H1 (cell line): ENCODE data around the gene GMEB2. TPM values are rescaled to one million over a fixed set of nuclear protein-coding genes. Genes with fewer than 3 reads are reported as not detected.

Experiments used
- CTCF ChIA-PET: fragments of 300-600 bp; sonication (Branson Sonifier 250); formaldehyde crosslinking; loops from one replicate; lab custom pipeline; 2021; ENCODE audit not compliant: partially characterized antibody; lab: Charles Lee
- POLR2A ChIA-PET: fragments of 300-600 bp; sonication (Branson Sonifier 250); formaldehyde crosslinking; loops from one replicate; lab custom pipeline; 2021; ENCODE audit warnings: inconsistent platforms; ENCODE audit not compliant: partially characterized antibody; lab: Charles Lee
- DNase-seq, 2 experiments: peaks; one replicate each; pipeline versions ENCODE4 v3.0.0 to v3.0.0-alpha.2; 2010 to 2022; ENCODE audit warnings: low spot score in 2 of 2, low read depth in 1 of 2, mixed read lengths in 1 of 2
- FAIRE-seq: peaks from 2 replicates; lab custom pipeline; 2011; peaks lifted over from hg19 to GRCh38; lab: Jason Lieb, UNC
- H2AFZ ChIP-seq: 2 replicates; pipeline ENCODE4 v1.8.1; 2012; ENCODE audit warnings: low read length, inconsistent platforms
- H2AK5ac ChIP-seq: 2 replicates; pipeline ENCODE4 v1.6.1; 2013; ENCODE audit warnings: low read depth, low read length
- H2BK120ac ChIP-seq: replicated peaks from 2 replicates; pipeline ENCODE3; 2013; ENCODE audit warnings: low read depth, low read length, inconsistent platforms
- H2BK12ac ChIP-seq: 2 replicates; pipeline ENCODE4 v1.6.1; 2013; ENCODE audit warnings: low read depth, low read length
- H2BK15ac ChIP-seq: 2 replicates; pipeline ENCODE4 v1.6.1; 2013; ENCODE audit warnings: low read length
- H2BK20ac ChIP-seq: 2 replicates; pipeline ENCODE4 v1.6.1; 2013; ENCODE audit warnings: low read length
- H2BK5ac ChIP-seq: 2 replicates; pipeline ENCODE4 v1.6.1; 2013; ENCODE audit warnings: low read depth, low read length
- H3K14ac ChIP-seq: 2 replicates; pipeline ENCODE4 v1.6.1; 2013; ENCODE audit warnings: inconsistent platforms; ENCODE audit not compliant: insufficient read length
- H3K18ac ChIP-seq: 2 replicates; pipeline ENCODE4 v1.6.1; 2013; ENCODE audit warnings: low read length; ENCODE audit errors: extremely low read depth
- H3K23ac ChIP-seq: 2 replicates; pipeline ENCODE4 v1.6.1; 2013; ENCODE audit warnings: inconsistent platforms; ENCODE audit not compliant: insufficient read length
- H3K23me2 ChIP-seq: 2 replicates; pipeline ENCODE4 v1.6.1; 2013; ENCODE audit warnings: low read depth, low read length
- H3K27ac ChIP-seq: 2 replicates; pipeline ENCODE4 v1.6.1; 2011; ENCODE audit warnings: low read depth, low read length, inconsistent platforms
- H3K27me3 ChIP-seq, 4 experiments: replicated peaks in 1 of 4; 1 replicate in 1 of 4; 2 replicates in 3 of 4; pipeline versions ENCODE4 v1.6.1 to v1.8.1; 2011 to 2013; ENCODE audit warnings: low read length in 3 of 4, mild to moderate bottlenecking in 3 of 4, inconsistent platforms in 2 of 4, mixed read lengths in 2 of 4, moderate library complexity in 1 of 4; ENCODE audit not compliant: control insufficient read depth in 3 of 4, insufficient read depth in 3 of 4; ENCODE audit errors: extremely low read depth in 1 of 4
- H3K36me3 ChIP-seq, 4 experiments: 2 replicates each; pipeline versions ENCODE4 v1.6.1 to v1.8.1; 2011 to 2013; ENCODE audit warnings: mild to moderate bottlenecking in 4 of 4, low read length in 3 of 4, moderate library complexity in 2 of 4, control low read depth in 1 of 4, inconsistent platforms in 1 of 4; ENCODE audit not compliant: insufficient read depth in 4 of 4, control insufficient read depth in 2 of 4
- H3K4ac ChIP-seq: replicated peaks from 2 replicates; pipeline ENCODE3; 2013; ENCODE audit warnings: low read length, low read depth, mixed read lengths, inconsistent platforms; ENCODE audit not compliant: insufficient read length
- H3K4me1 ChIP-seq, 4 experiments: replicated peaks in 1 of 4; 1 replicate in 1 of 4; 2 replicates in 3 of 4; pipeline versions ENCODE4 v1.6.1 to v1.8.1; 2011 to 2013; ENCODE audit warnings: low read length in 3 of 4, inconsistent platforms in 2 of 4, mixed read lengths in 1 of 4; ENCODE audit not compliant: insufficient read depth in 4 of 4, control insufficient read depth in 3 of 4
- H3K4me2 ChIP-seq, 2 experiments: 2 replicates each; pipeline versions ENCODE4 v1.6.1 to v1.8.1; 2011 to 2013; ENCODE audit warnings: low read depth in 2 of 2, low read length in 2 of 2, control low read depth in 1 of 2, inconsistent platforms in 1 of 2, mild to moderate bottlenecking in 1 of 2; ENCODE audit not compliant: insufficient read depth in 1 of 2
- H3K4me3 ChIP-seq, 4 experiments: fragments of 200-600, 300-600 bp in 1 of 4; sonication (generic), shearing (Covaris generic), sonication (Bioruptor Twin) in 1 of 4; 2 replicates each; pipeline versions ENCODE4 v1.5.1 to v1.8.1; 2011 to 2016; ENCODE audit warnings: low read length in 4 of 4, low read depth in 3 of 4, control low read depth in 2 of 4, inconsistent platforms in 2 of 4, mild to moderate bottlenecking in 2 of 4, mixed read lengths in 1 of 4, moderate library complexity in 1 of 4; ENCODE audit not compliant: insufficient read depth in 2 of 4; ENCODE audit errors: extremely low read depth in 1 of 4
- H3K56ac ChIP-seq: replicated peaks from 2 replicates; pipeline ENCODE3; 2013; ENCODE audit warnings: low read depth, mild to moderate bottlenecking, mixed read lengths, low read length, inconsistent platforms; ENCODE audit not compliant: insufficient read length
- H3K79me1 ChIP-seq: 2 replicates; pipeline ENCODE4 v1.6.1; 2013; ENCODE audit warnings: low read depth, low read length, control low read depth
- H3K79me2 ChIP-seq, 2 experiments: 2 replicates each; pipeline versions ENCODE4 v1.6.1 to v1.8.1; 2012 to 2013; ENCODE audit warnings: low read length in 2 of 2, mild to moderate bottlenecking in 2 of 2, inconsistent platforms in 1 of 2; ENCODE audit not compliant: insufficient read depth in 2 of 2, control insufficient read depth in 1 of 2
- H3K9ac ChIP-seq, 4 experiments: replicated peaks in 1 of 4; 1 replicate in 1 of 4; 2 replicates in 3 of 4; pipeline versions ENCODE4 v1.6.1 to v1.8.1; 2011 to 2013; ENCODE audit warnings: low read depth in 3 of 4, low read length in 3 of 4, control low read depth in 2 of 4, mild to moderate bottlenecking in 2 of 4, moderate library complexity in 2 of 4, inconsistent platforms in 1 of 4; ENCODE audit errors: extremely low read depth in 1 of 4
- H3K9me3 ChIP-seq, 2 experiments: 2 replicates each; pipeline versions ENCODE4 v1.6.1 to v1.8.1; 2012 to 2013; ENCODE audit warnings: mild to moderate bottlenecking in 2 of 2, moderate library complexity in 2 of 2, control low read depth in 1 of 2, inconsistent platforms in 1 of 2, low read depth in 1 of 2, low read length in 1 of 2, mixed read lengths in 1 of 2; ENCODE audit not compliant: insufficient read depth in 2 of 2
- H4K20me1 ChIP-seq, 2 experiments: replicated peaks in 1 of 2; 2 replicates each; pipeline versions ENCODE3 to v1.8.1; 2011 to 2013; ENCODE audit warnings: inconsistent platforms in 2 of 2, low read length in 2 of 2, mild to moderate bottlenecking in 1 of 2; ENCODE audit not compliant: insufficient read depth in 2 of 2, control insufficient read depth in 1 of 2
- H4K5ac ChIP-seq: 2 replicates; pipeline ENCODE4 v1.6.1; 2013; ENCODE audit warnings: low read length, low read depth, mixed read lengths, inconsistent platforms; ENCODE audit not compliant: insufficient read length
- H4K8ac ChIP-seq: 2 replicates; pipeline ENCODE4 v1.8.0; 2013; ENCODE audit warnings: mild to moderate bottlenecking, moderate library complexity, low read length, inconsistent platforms; ENCODE audit not compliant: insufficient read depth; ENCODE audit errors: extremely low read depth
- H4K91ac ChIP-seq: replicated peaks from 2 replicates; pipeline ENCODE3; 2013; ENCODE audit warnings: low read length, mixed read lengths, inconsistent platforms; ENCODE audit not compliant: insufficient read length
- ATF2 ChIP-seq: IDR thresholded peaks from 2 replicates; pipeline ENCODE4 v1.6.1; 2012; ENCODE audit warnings: low read length, inconsistent platforms
- BACH1 ChIP-seq: IDR thresholded peaks from 2 replicates; pipeline ENCODE4 v1.6.1; 2012; ENCODE audit warnings: low read length, improper control_type of control experiment
- CEBPB ChIP-seq: IDR thresholded peaks from 2 replicates; pipeline ENCODE4 v1.6.1; 2012; ENCODE audit warnings: low read depth, low read length
- CTBP2 ChIP-seq: IDR thresholded peaks from 2 replicates; pipeline ENCODE4 v1.7.0; 2011; ENCODE audit warnings: borderline replicate concordance, mild to moderate bottlenecking, moderate library complexity, mixed read lengths, low read length; ENCODE audit not compliant: insufficient read depth, insufficient read length
- JUN ChIP-seq: IDR thresholded peaks from 2 replicates; pipeline ENCODE4 v1.6.1; 2011; ENCODE audit warnings: low read depth, mild to moderate bottlenecking, improper control_type of control experiment, low read length
- POLR2A ChIP-seq, 2 experiments: IDR thresholded peaks; 1 replicate in 1 of 2; 2 replicates in 1 of 2; pipeline ENCODE4 v1.6.1; 2011; ENCODE audit warnings: low read depth in 2 of 2, low read length in 2 of 2, mild to moderate bottlenecking in 2 of 2; ENCODE audit errors: control extremely low read depth in 1 of 2
- RNF2 ChIP-seq: fragments of 200-900, 300-1000 bp; sonication (generic); IDR thresholded peaks from 2 replicates; pipeline ENCODE4 v1.7.1; 2016; ENCODE audit warnings: borderline replicate concordance, low read depth, mild to moderate bottlenecking, antibody characterized with exemption, low read length; ENCODE audit not compliant: poor library complexity, severe bottlenecking; ENCODE audit errors: missing control alignments
- SAP30 ChIP-seq: fragments of 300-600 bp; sonication (generic); IDR thresholded peaks from 2 replicates; pipeline ENCODE4 v1.7.1; 2012; ENCODE audit warnings: low read length, moderate library complexity, mild to moderate bottlenecking, inconsistent platforms; ENCODE audit not compliant: insufficient read depth, insufficient replicate concordance
- TAF7 ChIP-seq: optimal IDR thresholded peaks from 2 replicates; pipeline ENCODE3; 2011; ENCODE audit warnings: low read depth, mild to moderate bottlenecking, inconsistent platforms, low read length, moderate library complexity, borderline replicate concordance
- WGBS, 2 experiments: shearing (Covaris generic) in 1 of 2; methylation state at CpG; one replicate each; pipeline versions ENCODE4 v1.1.6 to v1.1.7; 2013 to 2015; ENCODE audit warnings: low lambda C conversion rate in 2 of 2, mixed read lengths in 2 of 2, inconsistent platforms in 1 of 2, low coverage in 1 of 2, missing lambda C conversion rate in 1 of 2; ENCODE audit not compliant: insufficient replicate concordance in 2 of 2, insufficient coverage in 1 of 2, insufficient read length in 1 of 2; ENCODE audit errors: extremely low coverage in 1 of 2, missing lambda C conversion rate in 1 of 2; 5-methylcytosine and 5-hydroxymethylcytosine counted together
- polyA plus RNA-seq, 7 experiments: library from polyadenylated mRNA; depleted of rRNA in 3 of 7; stranded (reverse) in 5 of 7; unstranded in 2 of 7; fragments of >200 nt in 5 of 7; fragments of 200-250 nt in 2 of 7; gene quantifications; 1 replicate in 5 of 7; 2 replicates in 1 of 7; 4 replicates in 1 of 7; pipeline versions ENCODE4 v1.2.1 to v1.2.3, GENCODE V29; 2011 to 2013; ENCODE audit warnings: missing spikeins in 2 of 7, mixed read lengths in 2 of 7
- total RNA-seq: library from RNA; stranded (reverse); fragmentation: NEBNext Ultra II Directional; extraction: Animal tissue kit (Norgen Biotek cat#: 25700); gene quantifications from 2 replicates; pipeline ENCODE4 v1.2.1, GENCODE V29; 2021

Gene GMEB2
- total and polyA plus RNA-seq, 2 of the 8 experiments (the other 6 are each of a cell fraction or from before 2014, with no cell fraction given), result 12.9 to 14.2 TPM

- H4K91ac ChIP-seq, result no peak overlapping the region
- no peaks in the 10 kb centered on the region; the same call in 1 of the 2 replicates for H3K23me2 ChIP-seq
- no peak overlapping the region for H2AFZ ChIP-seq
- H2BK5ac ChIP-seq, result no peak overlapping the region
- no peak overlapping the region for H3K4me3 ChIP-seq
- no peaks in the 10 kb centered on the region; a peak in 1 of 7 replicates for H3K27me3 ChIP-seq
- H3K4ac ChIP-seq, result no peak overlapping the region
- ChIA-PET POLR2A (interaction anchor here (1.0 kb wide), 1 partner anchor 37 kb away, joined by 3 read pairs; no protein-coding TSS in a partner anchor), CTCF (interaction anchor here (0.6 to 1.1 kb wide), 2 partner anchors 17 to 193 kb away, joined by 4 read pairs; no protein-coding TSS in a partner anchor)
- H3K27ac ChIP-seq, result no peak overlapping the region
- H3K9ac ChIP-seq, result no peak overlapping the region
- no peak overlapping the region for H2BK120ac ChIP-seq
- H3K56ac ChIP-seq, result no peak overlapping the region
- H3K79me1 ChIP-seq, result no peaks in the 10 kb centered on the region
- no peak overlapping the region for H2BK15ac ChIP-seq
- H3K36me3 ChIP-seq, result no peaks in the 10 kb centered on the region
- no peaks in the 10 kb centered on the region for H3K9me3 ChIP-seq
- no peak overlapping the region for H2BK12ac ChIP-seq
- FAIRE-seq (no peak), DNase-seq (no peak)
- no peak overlapping the region for H2BK20ac ChIP-seq
- no peak overlapping the region for H3K18ac ChIP-seq
- no peak overlapping the region for H4K5ac ChIP-seq
- WGBS, 2 experiments, result 93% methylated on average over 5 of the region's 7 CpGs; no CpG with 5 or more reads in 1 of the 2 experiments
- peaks cover 0 to 6% (median 6%) of the 10 kb centered on the region in 4 experiments; a peak in 6 of 7 replicates for H3K4me1 ChIP-seq
- H2AK5ac ChIP-seq, result no peak overlapping the region
- no peak overlapping the region for H4K8ac ChIP-seq
- no peaks in the 10 kb centered on the region for H3K79me2 ChIP-seq
- H3K14ac ChIP-seq, result no peak overlapping the region
- peaks cover 0 to 3% of the 10 kb centered on the region in 2 experiments for H4K20me1 ChIP-seq
- H3K23ac ChIP-seq, result no peak overlapping the region
- H3K4me2 ChIP-seq, result no peak overlapping the region
- no peak for TF ChIP-seq CEBPB
- no peak for TF ChIP-seq ATF2
- TF ChIP-seq CTBP2, result no peak
- no peak for TF ChIP-seq TAF7
- TF ChIP-seq RNF2, result no peak
- no peak for TF ChIP-seq POLR2A (IDR thresholded peaks at IDR 0.05; ENCODE audit: control extremely low read depth in 1 of 2, low read depth in 2 of 2, low read length in 2 of 2)
- no peak for TF ChIP-seq JUN
- TF ChIP-seq BACH1, result no peak
- no peak for TF ChIP-seq SAP30
These were observed 50.6 kb downstream of the GMEB2 start for GRCh38 chr20:63576311-63576710.
